ENCODE results near the gene CTSC.
"Not testable (repeated sequence)": the region's sequence is repeated elsewhere in the genome, so short reads cannot be mapped to it uniquely, and the experiment has no call there.

The CTSC gene

GRCh38 chr11:88297421-88297820 is 40.1 kb downstream of the CTSC start:
- no peak for DNase-seq
- in situ Hi-C loops (cut with MboI; ENCODE audit: low pct_unique_long_range_greater_than_20kb, low sequenced_read_pairs), result no loop called here

- in situ Hi-C loops (cut with MboI; ENCODE audit: low pct_unique_long_range_greater_than_20kb, low sequenced_read_pairs), result no loop called here
- no peak for DNase-seq
These were observed 42.5 kb downstream of the CTSC start for GRCh38 chr11:88295028-88295427.

- no peak for DNase-seq
- in situ Hi-C loops (cut with MboI; ENCODE audit: low pct_unique_long_range_greater_than_20kb, low sequenced_read_pairs), result no loop called here
These were observed 43.6 kb downstream of the CTSC start for GRCh38 chr11:88293931-88294330.

GRCh38 chr11:88292171-88292843 is 45.2 kb downstream of the CTSC start:
- no peak for DNase-seq
- in situ Hi-C loops (cut with MboI; ENCODE audit: low pct_unique_long_range_greater_than_20kb, low sequenced_read_pairs), result no loop called here

GRCh38 chr11:88288560-88288959 is 49.0 kb downstream of the CTSC start:
- in situ Hi-C loops (cut with MboI; ENCODE audit: low pct_unique_long_range_greater_than_20kb, low sequenced_read_pairs), result no loop called here
- DNase-seq, result no peak

GRCh38 chr11:88284336-88285050 is 53.0 kb downstream of the CTSC start:
- in situ Hi-C loops (cut with MboI; ENCODE audit: low pct_unique_long_range_greater_than_20kb, low sequenced_read_pairs), result no loop called here
- DNase-seq, result no peak

GRCh38 chr11:88282747-88283515 is 54.6 kb downstream of the CTSC start:
- in situ Hi-C loops (cut with MboI; ENCODE audit: low pct_unique_long_range_greater_than_20kb, low sequenced_read_pairs), result no loop called here
- no peak for DNase-seq

- DNase-seq, result no peak
- in situ Hi-C loops (cut with MboI; ENCODE audit: low pct_unique_long_range_greater_than_20kb, low sequenced_read_pairs), result no loop called here
These were observed 56.2 kb downstream of the CTSC start for GRCh38 chr11:88281317-88281712.

GRCh38 chr11:88280673-88281316 is 56.7 kb downstream of the CTSC start:
- in situ Hi-C loops (cut with MboI; ENCODE audit: low pct_unique_long_range_greater_than_20kb, low sequenced_read_pairs), result no loop called here
- DNase-seq, result no peak

- DNase-seq, result no peak
These were observed 60.1 kb downstream of the CTSC start for GRCh38 chr11:88277349-88277915.

GRCh38 chr11:88275636-88276035 is 61.9 kb downstream of the CTSC start:
- in situ Hi-C loops (cut with MboI; ENCODE audit: low pct_unique_long_range_greater_than_20kb, low sequenced_read_pairs), result no loop called here
- DNase-seq, result no peak

More at GRCh38 chr11:88277349-88277915, 60.1 kb downstream of the CTSC start:
- in situ Hi-C loops (cut with MboI; ENCODE audit: low pct_unique_long_range_greater_than_20kb, low sequenced_read_pairs), result no loop called here

GRCh38 chr11:88266919-88267318 is 70.6 kb downstream of the CTSC start:
- DNase-seq, result no peak
- in situ Hi-C loops (cut with MboI; ENCODE audit: low pct_unique_long_range_greater_than_20kb, low sequenced_read_pairs), result no loop called here

GRCh38 chr11:88266157-88266556 is 71.4 kb downstream of the CTSC start:
- no peak for DNase-seq
- in situ Hi-C loops (cut with MboI; ENCODE audit: low pct_unique_long_range_greater_than_20kb, low sequenced_read_pairs), result no loop called here

GRCh38 chr11:88259431-88259830 is 78.1 kb downstream of the CTSC start:
- DNase-seq, result no peak
- in situ Hi-C loops (cut with MboI; ENCODE audit: low pct_unique_long_range_greater_than_20kb, low sequenced_read_pairs), result no loop called here

GRCh38 chr11:88252208-88252607 is 85.3 kb downstream of the CTSC start:
- DNase-seq, result no peak
- in situ Hi-C loops (cut with MboI; ENCODE audit: low pct_unique_long_range_greater_than_20kb, low sequenced_read_pairs), result no loop called here

GRCh38 chr11:88250566-88251242 is 86.8 kb downstream of the CTSC start:
- in situ Hi-C loops (cut with MboI; ENCODE audit: low pct_unique_long_range_greater_than_20kb, low sequenced_read_pairs), result no loop called here
- DNase-seq, result no peak

- DNase-seq, result no peak
- in situ Hi-C loops (cut with MboI; ENCODE audit: low pct_unique_long_range_greater_than_20kb, low sequenced_read_pairs), result no loop called here
These were observed 87.8 kb downstream of the CTSC start for GRCh38 chr11:88249706-88250105.

- in situ Hi-C loops (cut with MboI; ENCODE audit: low pct_unique_long_range_greater_than_20kb, low sequenced_read_pairs), result no loop called here
- DNase-seq, result no peak
These were observed 90.8 kb downstream of the CTSC start for GRCh38 chr11:88246696-88247095.

GRCh38 chr11:88245576-88245975 is 92.0 kb downstream of the CTSC start:
- DNase-seq; in situ Hi-C loops (cut with MboI; ENCODE audit: low pct_unique_long_range_greater_than_20kb, low sequenced_read_pairs): not testable (repeated sequence)

Data from KBM-7 (cell line).